ENCODE data around the gene EPHA1.
"Not testable (repeated sequence)": the region's sequence is repeated elsewhere in the genome, so short reads cannot be mapped to it uniquely, and the experiment has no call there.

EPHA1 gene

GRCh38 chr7:143405173-143406001 is 3.3 kb downstream of the EPHA1 start:
- no peak for DNase-seq (ENCODE audit: low read depth)

- not testable (repeated sequence) for DNase-seq (ENCODE audit: low read depth)
Observed at GRCh38 chr7:143402233-143402632, 6.4 kb downstream of the EPHA1 start.

DNA sequence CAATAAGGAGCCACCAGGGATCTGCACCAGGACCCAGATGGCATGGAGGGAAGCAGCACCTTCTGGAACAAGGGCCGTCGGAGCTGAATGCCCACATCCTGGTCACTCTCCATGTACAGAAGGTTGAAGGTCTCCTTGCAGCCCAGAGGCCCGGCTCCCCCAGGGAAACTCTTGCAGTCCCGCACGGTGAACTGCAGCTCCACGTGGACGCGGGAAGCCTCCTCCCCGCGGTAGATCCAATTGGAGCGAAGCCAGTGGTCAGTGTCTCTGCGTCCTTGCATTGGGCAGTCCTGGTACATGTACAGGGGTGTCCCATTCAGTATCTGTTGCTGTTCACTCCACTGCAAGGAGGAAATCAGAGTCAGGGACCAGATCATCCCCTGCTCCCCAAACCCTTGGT is 7.4 kb downstream of the EPHA1 start:
- DNase-seq (ENCODE audit: low read depth): no peak

DNA sequence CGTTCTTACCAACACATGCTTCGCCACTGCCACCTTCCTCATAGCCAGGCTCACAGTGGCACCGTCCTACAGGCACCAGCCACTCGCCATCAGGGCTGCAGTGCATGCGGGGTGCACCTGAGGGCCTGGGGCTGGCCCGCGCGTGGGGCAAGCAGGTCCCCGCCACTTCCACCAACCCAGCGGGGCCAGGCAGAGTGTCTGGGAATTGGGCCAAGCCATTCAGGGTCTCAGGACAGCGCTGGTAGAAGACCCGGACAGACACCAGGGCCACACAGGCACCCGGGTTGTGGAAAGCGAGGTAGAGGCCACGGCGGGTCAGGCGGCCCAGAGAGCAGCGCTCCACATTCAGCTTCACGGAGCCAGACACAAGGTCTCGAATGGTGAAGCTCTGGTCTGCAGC is 9.0 kb downstream of the EPHA1 start:
- DNase-seq (ENCODE audit: low read depth): no peak

- DNase-seq (ENCODE audit: low read depth): no peak
Observed at GRCh38 chr7:143399151-143399550, 9.5 kb downstream of the EPHA1 start.

- no peak for DNase-seq (ENCODE audit: low read depth)
Observed at GRCh38 chr7:143398616-143399015, 10.0 kb downstream of the EPHA1 start.

DNA sequence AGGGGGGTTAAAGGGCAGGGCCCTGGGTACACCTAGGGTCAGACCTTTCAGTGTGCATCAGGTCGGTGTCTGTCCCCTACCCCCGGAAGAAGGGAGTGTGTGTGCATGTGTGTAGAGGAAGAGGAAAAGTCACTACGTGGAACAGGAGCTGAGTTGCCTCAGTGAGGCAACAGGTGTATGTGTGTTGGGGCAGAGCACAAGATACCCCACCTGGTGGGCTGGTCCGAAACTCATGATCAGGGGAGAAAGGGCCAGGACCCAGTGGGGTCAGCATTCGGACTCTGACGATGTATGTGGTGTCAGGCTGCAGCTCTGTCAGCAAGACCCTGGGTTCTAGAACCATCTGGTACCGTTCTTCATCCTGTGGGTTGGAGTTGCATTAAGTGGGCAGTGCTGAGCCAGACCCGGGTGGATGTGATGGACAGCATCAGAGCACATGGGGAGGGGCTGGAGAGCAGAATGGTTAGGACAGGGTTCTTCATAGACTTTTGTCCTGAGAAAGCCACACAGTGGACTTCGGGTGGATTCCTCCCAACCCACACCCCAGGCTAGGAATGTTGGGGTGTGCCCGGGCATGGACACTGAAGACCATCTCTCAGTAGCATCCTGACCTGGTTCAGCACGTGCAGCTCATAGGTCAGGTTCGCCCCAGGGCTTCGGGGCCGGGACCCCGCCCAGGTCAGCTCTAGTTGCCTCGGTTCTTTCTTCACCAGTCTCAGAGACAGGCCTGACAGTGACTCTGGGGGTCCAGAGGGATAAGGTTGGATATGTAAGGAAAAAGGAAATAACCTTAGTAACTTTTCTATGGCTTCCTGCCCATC is 10.7 kb downstream of the EPHA1 start:
- DNase-seq (ENCODE audit: low read depth): no peak

GRCh38 chr7:143396625-143397556 is 11.8 kb downstream of the EPHA1 start:
- no peak for DNase-seq (ENCODE audit: low read depth)

- DNase-seq (ENCODE audit: low read depth): no peak
Observed at GRCh38 chr7:143396182-143396581, 12.5 kb downstream of the EPHA1 start.

DNA sequence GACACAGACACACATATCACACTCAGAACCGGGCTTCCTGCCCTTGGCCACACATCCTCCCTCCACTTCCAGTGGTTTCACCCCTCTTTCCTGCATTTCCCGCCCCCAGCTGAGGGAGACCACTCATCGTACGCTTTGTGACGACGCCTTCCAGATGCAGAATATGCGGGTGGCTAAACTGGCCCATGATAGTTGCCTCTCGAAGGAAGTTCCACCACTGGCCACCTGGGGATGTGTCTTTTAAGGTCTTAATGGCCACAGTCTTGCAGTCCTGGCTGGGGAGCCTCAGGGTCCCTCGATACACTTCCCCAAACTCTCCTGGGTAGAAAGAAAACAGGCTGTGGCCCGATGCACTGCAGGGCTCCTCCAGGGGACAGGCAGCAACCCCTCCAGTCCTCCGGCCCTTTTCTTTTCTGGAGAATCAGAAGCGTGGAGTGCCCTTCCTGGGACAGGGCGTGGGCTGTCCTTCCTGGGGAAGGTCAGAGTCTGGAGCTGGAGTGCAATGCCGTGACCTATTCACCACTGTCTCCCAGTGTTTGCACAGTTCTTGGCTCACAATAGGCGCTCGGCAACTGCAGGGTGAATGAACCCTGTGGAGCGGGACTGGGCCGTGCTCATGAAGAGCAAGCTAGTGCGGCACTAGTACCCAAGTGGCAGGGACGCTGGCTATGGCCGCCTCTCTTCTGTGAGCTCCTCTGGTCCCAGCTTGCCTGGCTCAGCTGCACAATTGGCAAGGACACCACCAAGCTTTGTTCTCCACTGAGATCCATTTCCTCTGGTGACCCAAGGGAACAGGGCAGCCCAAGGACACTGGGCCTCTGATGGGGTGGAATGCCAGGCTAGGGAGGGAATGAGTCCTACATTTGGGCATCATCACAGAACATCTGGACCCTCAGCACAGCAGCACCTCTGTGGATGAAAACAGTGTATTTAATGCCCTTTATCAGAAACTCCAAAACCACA is 13.2 kb downstream of the EPHA1 start:
- DNase-seq (ENCODE audit: low read depth): no peak

- DNase-seq (ENCODE audit: low read depth): no peak
Observed at GRCh38 chr7:143394777-143395176, 13.9 kb downstream of the EPHA1 start.

DNA sequence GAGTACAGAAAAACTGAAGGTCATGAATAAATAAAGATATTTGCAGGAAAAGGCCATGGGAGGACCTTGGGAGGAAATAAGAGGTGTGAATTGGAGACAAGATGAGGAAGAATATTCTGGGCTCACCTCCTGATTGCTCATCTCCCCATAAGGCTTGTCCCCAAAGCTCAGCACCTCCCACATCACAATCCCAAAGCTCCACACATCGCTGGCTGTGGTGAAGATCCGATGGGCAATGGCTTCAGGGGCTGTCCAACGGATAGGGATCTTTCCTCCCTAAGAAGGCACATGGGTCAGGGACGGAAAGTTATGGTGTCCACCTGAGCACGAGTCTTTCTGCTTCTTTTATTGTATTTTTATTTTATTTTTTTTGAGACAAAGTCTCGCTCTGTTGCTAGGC is 14.6 kb downstream of the EPHA1 start:
- DNase-seq (ENCODE audit: low read depth): no peak

DNA sequence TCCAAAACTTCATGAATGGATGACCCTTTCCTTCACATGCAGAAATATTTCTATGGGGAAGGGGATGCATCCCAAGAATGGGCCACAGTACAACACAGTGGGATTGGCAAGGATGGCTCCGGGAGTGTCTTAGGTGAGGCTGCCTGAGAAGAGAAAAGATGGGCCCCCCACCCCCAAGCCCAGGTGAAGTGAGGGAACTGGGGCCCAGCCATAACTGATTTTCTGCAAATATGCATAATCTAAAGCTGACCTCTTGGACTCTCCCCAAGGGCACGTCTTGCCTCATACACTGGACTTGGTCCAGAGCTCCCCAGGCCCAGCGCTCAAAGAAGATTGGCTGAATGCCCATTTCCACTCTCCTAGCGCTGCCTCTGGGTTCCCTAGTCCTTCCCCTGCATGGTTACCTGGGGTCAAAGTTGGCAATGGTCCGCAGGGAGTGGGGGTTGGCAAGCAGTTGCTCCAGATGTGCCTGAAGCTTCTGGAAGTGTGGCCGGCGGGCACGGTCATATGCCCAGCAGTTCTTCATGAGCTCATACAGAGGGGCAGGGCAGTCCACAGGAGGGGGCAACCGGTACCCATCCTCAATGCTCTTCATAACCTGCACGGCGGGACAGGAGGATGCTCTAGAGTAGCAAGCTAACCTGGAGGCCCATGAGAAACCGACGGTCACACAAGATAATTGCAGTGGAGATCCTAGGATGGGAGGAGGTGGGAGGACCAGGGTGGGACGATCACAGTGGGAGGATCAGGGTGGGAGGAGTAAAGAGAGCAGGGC is 15.2 kb downstream of the EPHA1 start:
- DNase-seq (ENCODE audit: low read depth): no peak

GRCh38 chr7:143392875-143393266 is 15.8 kb downstream of the EPHA1 start:
- no peak for DNase-seq (ENCODE audit: low read depth)

GRCh38 chr7:143392427-143392826 is 16.2 kb downstream of the EPHA1 start:
- DNase-seq (ENCODE audit: low read depth): not testable (repeated sequence)

DNA sequence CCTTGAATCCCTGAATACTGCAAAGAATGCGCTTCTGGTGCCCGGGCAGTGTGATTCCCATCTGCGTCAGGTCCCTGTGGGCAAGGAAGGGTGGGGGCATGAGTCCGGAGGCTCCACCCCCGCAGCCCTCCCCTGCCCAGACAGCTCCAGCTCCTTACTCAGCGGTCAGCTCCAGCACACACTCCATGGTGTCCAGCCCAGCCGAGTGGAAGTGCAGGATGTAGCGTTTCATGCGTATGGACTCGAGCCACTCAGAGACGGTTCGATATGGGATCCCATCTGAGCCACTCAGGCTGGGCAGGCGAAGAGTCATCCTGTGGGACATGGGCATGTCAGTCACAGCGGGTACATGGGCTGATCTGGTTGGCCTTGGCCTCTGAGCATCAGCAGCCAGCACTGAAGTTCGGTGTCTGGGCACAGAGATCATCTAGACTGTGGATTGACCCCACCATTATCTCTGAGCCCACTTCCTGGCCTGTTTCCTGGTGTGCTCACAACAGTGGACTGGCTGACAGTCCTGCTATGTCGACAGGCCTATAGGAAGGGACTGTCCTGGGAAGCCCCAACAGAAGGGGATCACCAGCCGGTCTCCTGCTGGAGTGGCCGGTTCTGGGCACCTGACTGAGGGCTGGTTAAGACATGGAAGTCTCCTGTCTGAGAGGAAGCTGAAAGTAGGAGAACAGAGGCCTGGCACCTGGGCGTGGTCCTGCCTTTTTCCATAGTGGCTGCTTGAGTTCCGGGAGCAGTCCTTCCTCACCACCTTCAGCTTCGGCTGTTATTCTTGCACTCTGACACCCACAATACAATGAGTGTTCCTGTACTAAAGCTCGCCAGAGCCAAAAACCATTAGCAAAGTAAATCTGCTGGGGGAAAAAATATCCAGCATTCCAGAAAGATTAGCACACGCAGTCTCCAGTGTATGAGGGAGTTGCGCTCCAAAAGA is 16.9 kb downstream of the EPHA1 start:
- no peak for DNase-seq (ENCODE audit: low read depth)

DNA sequence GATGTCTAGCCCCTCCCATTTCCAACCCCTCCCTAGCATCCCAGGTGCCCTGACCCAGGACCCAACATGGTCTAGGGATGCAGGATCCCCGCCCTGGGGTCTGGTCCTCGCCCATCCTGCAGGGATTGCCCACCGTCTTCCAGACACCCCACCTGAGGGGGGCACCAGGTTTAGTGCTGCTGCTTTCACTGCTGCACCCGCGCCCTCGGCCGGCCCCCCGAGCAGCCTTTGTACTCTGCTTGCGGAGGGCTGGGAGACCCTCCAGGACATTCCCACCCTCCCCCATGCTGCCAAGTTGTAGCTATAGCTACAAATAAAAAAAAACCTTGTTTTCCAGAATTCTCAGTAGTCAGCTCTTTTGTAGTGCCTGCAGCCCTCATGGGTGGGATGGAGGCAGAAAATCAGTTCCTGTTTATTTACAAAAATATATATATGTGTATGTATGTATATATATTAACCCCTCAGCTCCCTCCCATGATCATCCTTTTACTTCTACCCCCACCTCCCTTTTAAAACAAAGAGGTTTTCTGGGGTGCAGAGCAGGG is 17.8 kb downstream of the EPHA1 start:
- no peak for DNase-seq (ENCODE audit: low read depth)

- no peak for DNase-seq (ENCODE audit: low read depth)
Observed at GRCh38 chr7:143390104-143390772, 18.4 kb downstream of the EPHA1 start.
